H1 (cell line): Measurements from ENCODE around the gene LRP5. TPM values are rescaled to one million over a fixed set of nuclear protein-coding genes. Genes with fewer than 3 reads are reported as not detected.

ENCODE experiments used
- CTCF ChIA-PET: fragments of 300-600 bp; sonication (Branson Sonifier 250); formaldehyde crosslinking; loops from one replicate; lab custom pipeline; 2021; ENCODE audit not compliant: partially characterized antibody; lab: Charles Lee
- POLR2A ChIA-PET: fragments of 300-600 bp; sonication (Branson Sonifier 250); formaldehyde crosslinking; loops from one replicate; lab custom pipeline; 2021; ENCODE audit warnings: inconsistent platforms; ENCODE audit not compliant: partially characterized antibody; lab: Charles Lee
- DNase-seq, 2 experiments: peaks; one replicate each; pipeline versions ENCODE4 v3.0.0 to v3.0.0-alpha.2; 2010 to 2022; ENCODE audit warnings: low spot score in 2 of 2, low read depth in 1 of 2, mixed read lengths in 1 of 2
- FAIRE-seq: peaks from 2 replicates; lab custom pipeline; 2011; peaks lifted over from hg19 to GRCh38; lab: Jason Lieb, UNC
- H2AFZ ChIP-seq: 2 replicates; pipeline ENCODE4 v1.8.1; 2012; ENCODE audit warnings: low read length, inconsistent platforms
- H2AK5ac ChIP-seq: 2 replicates; pipeline ENCODE4 v1.6.1; 2013; ENCODE audit warnings: low read depth, low read length
- H2BK120ac ChIP-seq: replicated peaks from 2 replicates; pipeline ENCODE3; 2013; ENCODE audit warnings: low read depth, low read length, inconsistent platforms
- H2BK12ac ChIP-seq: 2 replicates; pipeline ENCODE4 v1.6.1; 2013; ENCODE audit warnings: low read depth, low read length
- H2BK15ac ChIP-seq: 2 replicates; pipeline ENCODE4 v1.6.1; 2013; ENCODE audit warnings: low read length
- H2BK20ac ChIP-seq: 2 replicates; pipeline ENCODE4 v1.6.1; 2013; ENCODE audit warnings: low read length
- H2BK5ac ChIP-seq: 2 replicates; pipeline ENCODE4 v1.6.1; 2013; ENCODE audit warnings: low read depth, low read length
- H3K14ac ChIP-seq: 2 replicates; pipeline ENCODE4 v1.6.1; 2013; ENCODE audit warnings: inconsistent platforms; ENCODE audit not compliant: insufficient read length
- H3K18ac ChIP-seq: 2 replicates; pipeline ENCODE4 v1.6.1; 2013; ENCODE audit warnings: low read length; ENCODE audit errors: extremely low read depth
- H3K23ac ChIP-seq: 2 replicates; pipeline ENCODE4 v1.6.1; 2013; ENCODE audit warnings: inconsistent platforms; ENCODE audit not compliant: insufficient read length
- H3K23me2 ChIP-seq: 2 replicates; pipeline ENCODE4 v1.6.1; 2013; ENCODE audit warnings: low read depth, low read length
- H3K27ac ChIP-seq: 2 replicates; pipeline ENCODE4 v1.6.1; 2011; ENCODE audit warnings: low read depth, low read length, inconsistent platforms
- H3K27me3 ChIP-seq, 4 experiments: replicated peaks in 1 of 4; 1 replicate in 1 of 4; 2 replicates in 3 of 4; pipeline versions ENCODE4 v1.6.1 to v1.8.1; 2011 to 2013; ENCODE audit warnings: low read length in 3 of 4, mild to moderate bottlenecking in 3 of 4, inconsistent platforms in 2 of 4, mixed read lengths in 2 of 4, moderate library complexity in 1 of 4; ENCODE audit not compliant: control insufficient read depth in 3 of 4, insufficient read depth in 3 of 4; ENCODE audit errors: extremely low read depth in 1 of 4
- H3K36me3 ChIP-seq, 4 experiments: 2 replicates each; pipeline versions ENCODE4 v1.6.1 to v1.8.1; 2011 to 2013; ENCODE audit warnings: mild to moderate bottlenecking in 4 of 4, low read length in 3 of 4, moderate library complexity in 2 of 4, control low read depth in 1 of 4, inconsistent platforms in 1 of 4; ENCODE audit not compliant: insufficient read depth in 4 of 4, control insufficient read depth in 2 of 4
- H3K4ac ChIP-seq: replicated peaks from 2 replicates; pipeline ENCODE3; 2013; ENCODE audit warnings: low read length, low read depth, mixed read lengths, inconsistent platforms; ENCODE audit not compliant: insufficient read length
- H3K4me1 ChIP-seq, 4 experiments: replicated peaks in 1 of 4; 1 replicate in 1 of 4; 2 replicates in 3 of 4; pipeline versions ENCODE4 v1.6.1 to v1.8.1; 2011 to 2013; ENCODE audit warnings: low read length in 3 of 4, inconsistent platforms in 2 of 4, mixed read lengths in 1 of 4; ENCODE audit not compliant: insufficient read depth in 4 of 4, control insufficient read depth in 3 of 4
- H3K4me2 ChIP-seq, 2 experiments: 2 replicates each; pipeline versions ENCODE4 v1.6.1 to v1.8.1; 2011 to 2013; ENCODE audit warnings: low read depth in 2 of 2, low read length in 2 of 2, control low read depth in 1 of 2, inconsistent platforms in 1 of 2, mild to moderate bottlenecking in 1 of 2; ENCODE audit not compliant: insufficient read depth in 1 of 2
- H3K4me3 ChIP-seq, 4 experiments: fragments of 200-600, 300-600 bp in 1 of 4; sonication (generic), shearing (Covaris generic), sonication (Bioruptor Twin) in 1 of 4; 2 replicates each; pipeline versions ENCODE4 v1.5.1 to v1.8.1; 2011 to 2016; ENCODE audit warnings: low read length in 4 of 4, low read depth in 3 of 4, control low read depth in 2 of 4, inconsistent platforms in 2 of 4, mild to moderate bottlenecking in 2 of 4, mixed read lengths in 1 of 4, moderate library complexity in 1 of 4; ENCODE audit not compliant: insufficient read depth in 2 of 4; ENCODE audit errors: extremely low read depth in 1 of 4
- H3K56ac ChIP-seq: replicated peaks from 2 replicates; pipeline ENCODE3; 2013; ENCODE audit warnings: low read depth, mild to moderate bottlenecking, mixed read lengths, low read length, inconsistent platforms; ENCODE audit not compliant: insufficient read length
- H3K79me1 ChIP-seq: 2 replicates; pipeline ENCODE4 v1.6.1; 2013; ENCODE audit warnings: low read depth, low read length, control low read depth
- H3K79me2 ChIP-seq, 2 experiments: 2 replicates each; pipeline versions ENCODE4 v1.6.1 to v1.8.1; 2012 to 2013; ENCODE audit warnings: low read length in 2 of 2, mild to moderate bottlenecking in 2 of 2, inconsistent platforms in 1 of 2; ENCODE audit not compliant: insufficient read depth in 2 of 2, control insufficient read depth in 1 of 2
- H3K9ac ChIP-seq, 4 experiments: replicated peaks in 1 of 4; 1 replicate in 1 of 4; 2 replicates in 3 of 4; pipeline versions ENCODE4 v1.6.1 to v1.8.1; 2011 to 2013; ENCODE audit warnings: low read depth in 3 of 4, low read length in 3 of 4, control low read depth in 2 of 4, mild to moderate bottlenecking in 2 of 4, moderate library complexity in 2 of 4, inconsistent platforms in 1 of 4; ENCODE audit errors: extremely low read depth in 1 of 4
- H3K9me3 ChIP-seq, 2 experiments: 2 replicates each; pipeline versions ENCODE4 v1.6.1 to v1.8.1; 2012 to 2013; ENCODE audit warnings: mild to moderate bottlenecking in 2 of 2, moderate library complexity in 2 of 2, control low read depth in 1 of 2, inconsistent platforms in 1 of 2, low read depth in 1 of 2, low read length in 1 of 2, mixed read lengths in 1 of 2; ENCODE audit not compliant: insufficient read depth in 2 of 2
- H4K20me1 ChIP-seq, 2 experiments: replicated peaks in 1 of 2; 2 replicates each; pipeline versions ENCODE3 to v1.8.1; 2011 to 2013; ENCODE audit warnings: inconsistent platforms in 2 of 2, low read length in 2 of 2, mild to moderate bottlenecking in 1 of 2; ENCODE audit not compliant: insufficient read depth in 2 of 2, control insufficient read depth in 1 of 2
- H4K5ac ChIP-seq: 2 replicates; pipeline ENCODE4 v1.6.1; 2013; ENCODE audit warnings: low read length, low read depth, mixed read lengths, inconsistent platforms; ENCODE audit not compliant: insufficient read length
- H4K8ac ChIP-seq: 2 replicates; pipeline ENCODE4 v1.8.0; 2013; ENCODE audit warnings: mild to moderate bottlenecking, moderate library complexity, low read length, inconsistent platforms; ENCODE audit not compliant: insufficient read depth; ENCODE audit errors: extremely low read depth
- H4K91ac ChIP-seq: replicated peaks from 2 replicates; pipeline ENCODE3; 2013; ENCODE audit warnings: low read length, mixed read lengths, inconsistent platforms; ENCODE audit not compliant: insufficient read length
- BRCA1 ChIP-seq: IDR thresholded peaks from 2 replicates; pipeline ENCODE4 v1.6.1; 2012; ENCODE audit warnings: low read depth, low read length, improper control_type of control experiment
- EP300 ChIP-seq, 2 experiments: IDR thresholded peaks; 1 replicate in 1 of 2; 2 replicates in 1 of 2; pipeline ENCODE4 v1.6.1; 2011 to 2012; ENCODE audit warnings: low read depth in 2 of 2, low read length in 2 of 2, mild to moderate bottlenecking in 2 of 2, borderline replicate concordance in 1 of 2, inconsistent platforms in 1 of 2, moderate library complexity in 1 of 2
- JUN ChIP-seq: IDR thresholded peaks from 2 replicates; pipeline ENCODE4 v1.6.1; 2011; ENCODE audit warnings: low read depth, mild to moderate bottlenecking, improper control_type of control experiment, low read length
- JUND ChIP-seq: IDR thresholded peaks from 2 replicates; pipeline ENCODE4 v1.6.1; 2011; ENCODE audit warnings: mild to moderate bottlenecking, improper control_type of control experiment, low read length
- KDM1A ChIP-seq: fragments of 200-600, 300-600 bp; sonication (generic); IDR thresholded peaks from 2 replicates; pipeline ENCODE4 v1.7.1; 2016; ENCODE audit warnings: mild to moderate bottlenecking, low read length, borderline replicate concordance
- NRF1 ChIP-seq: IDR thresholded peaks from 2 replicates; pipeline ENCODE4 v1.6.1; 2011; ENCODE audit warnings: mild to moderate bottlenecking, low read depth, low read length, improper control_type of control experiment
- RFX5 ChIP-seq: IDR thresholded peaks from 2 replicates; pipeline ENCODE4 v1.6.1; 2011; ENCODE audit warnings: low read depth, low read length, improper control_type of control experiment, borderline replicate concordance
- SIN3A ChIP-seq, 2 experiments: IDR thresholded peaks in 1 of 2; conservative IDR thresholded peaks in 1 of 2; 2 replicates each; pipeline ENCODE4 v1.6.1; 2011 to 2012; ENCODE audit warnings: low read length in 2 of 2, improper control_type of control experiment in 1 of 2, low read depth in 1 of 2, mild to moderate bottlenecking in 1 of 2
- WGBS, 2 experiments: shearing (Covaris generic) in 1 of 2; methylation state at CpG; one replicate each; pipeline versions ENCODE4 v1.1.6 to v1.1.7; 2013 to 2015; ENCODE audit warnings: low lambda C conversion rate in 2 of 2, mixed read lengths in 2 of 2, inconsistent platforms in 1 of 2, low coverage in 1 of 2, missing lambda C conversion rate in 1 of 2; ENCODE audit not compliant: insufficient replicate concordance in 2 of 2, insufficient coverage in 1 of 2, insufficient read length in 1 of 2; ENCODE audit errors: extremely low coverage in 1 of 2, missing lambda C conversion rate in 1 of 2; 5-methylcytosine and 5-hydroxymethylcytosine counted together
- polyA plus RNA-seq, 7 experiments: library from polyadenylated mRNA; depleted of rRNA in 3 of 7; stranded (reverse) in 5 of 7; unstranded in 2 of 7; fragments of >200 nt in 5 of 7; fragments of 200-250 nt in 2 of 7; gene quantifications; 1 replicate in 5 of 7; 2 replicates in 1 of 7; 4 replicates in 1 of 7; pipeline versions ENCODE4 v1.2.1 to v1.2.3, GENCODE V29; 2011 to 2013; ENCODE audit warnings: missing spikeins in 2 of 7, mixed read lengths in 2 of 7
- total RNA-seq: library from RNA; stranded (reverse); fragmentation: NEBNext Ultra II Directional; extraction: Animal tissue kit (Norgen Biotek cat#: 25700); gene quantifications from 2 replicates; pipeline ENCODE4 v1.2.1, GENCODE V29; 2021

The LRP5 gene
- total and polyA plus RNA-seq, 2 of the 8 experiments (the other 6 are each of a cell fraction or from before 2014, with no cell fraction given): 19.0 to 38.9 TPM

DNA sequence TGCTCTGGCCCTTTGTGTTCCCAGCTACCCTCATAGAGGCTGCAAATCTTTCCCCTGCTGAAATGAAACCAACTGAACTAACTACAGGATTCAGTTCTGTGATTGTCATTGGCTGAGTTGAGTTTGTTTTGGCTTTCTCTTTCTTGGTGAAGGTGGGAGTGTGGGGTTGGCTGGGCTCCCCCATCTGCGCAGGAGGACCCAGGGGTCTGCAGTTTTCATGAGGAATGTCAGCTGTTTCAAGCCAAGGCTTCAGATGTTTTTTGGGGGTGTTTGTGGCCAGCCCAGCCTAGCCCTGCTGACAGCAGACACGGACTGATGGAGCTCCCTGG, 34.0 kb downstream of the LRP5 start:
- Histone ChIP-seq H3K56ac (no peak overlapping the region), H3K23me2 (no peaks in the 10 kb centered on the region), H2BK15ac (no peak overlapping the region), H3K4me2 (no peak overlapping the region), H2AK5ac (0 out of 2 replicates have a peak overlapping the region, but pooled peaks have one; percentile 16), H3K79me1 (peaks cover 8% of the 10 kb centered on the region), H3K27ac (0 out of 2 replicates have a peak overlapping the region, but pooled peaks have one; percentile 10), H3K14ac (no peak overlapping the region), H4K5ac (no peak overlapping the region), H3K4me1 (peaks cover 8 to 27% (median 21%) of the 10 kb centered on the region in 4 experiments), H4K91ac (peak overlapping the region; percentile 19), H3K4ac (peak overlapping the region; percentile 25), H4K20me1 (peaks cover 0 to 6% of the 10 kb centered on the region in 2 experiments), H3K4me3 (no peak overlapping the region), H2AFZ (no peak overlapping the region), H4K8ac (peak overlapping the region; percentile 60; the same call in 1 of the 2 replicates), H3K9me3 (no peaks in the 10 kb centered on the region; a peak in 1 of 4 replicates), H2BK12ac (no peak overlapping the region), H3K18ac (no peak overlapping the region), H2BK20ac (no peak overlapping the region), H3K79me2 (peaks cover 0 to 35% of the 10 kb centered on the region in 2 experiments; a peak in 3 of 4 replicates), H3K23ac (no peak overlapping the region), H3K9ac (no peak overlapping the region), H3K36me3 (0 out of 8 replicates have a peak, but pooled peaks cover 0 to 4% (median 0%) of the 10 kb centered on the region in 4 experiments), H2BK5ac (peak overlapping the region; percentile 58; the same call in 1 of the 2 replicates), H2BK120ac (no peak overlapping the region), H3K27me3 (no peaks in the 10 kb centered on the region)
- ChIA-PET POLR2A (interaction anchor here (1.6 kb wide), 1 partner anchor 21 kb away, joined by 3 read pairs; no protein-coding TSS in a partner anchor), CTCF (interaction anchor here (0.6 to 2.3 kb wide), 3 partner anchors 9 to 21 kb away, joined by 3 to 7 read pairs (median 3); no protein-coding TSS in a partner anchor)
- WGBS, 2 experiments: 100% methylated on average over 2 of the region's 2 CpGs; no CpG with 5 or more reads in 1 of the 2 experiments
- FAIRE-seq (no peak), DNase-seq (no peak)
- TF ChIP-seq EP300 (IDR thresholded peaks at IDR 0.05; ENCODE audit: borderline replicate concordance in 1 of 2, low read depth in 2 of 2, low read length in 2 of 2) (no peak), JUND (no peak), NRF1 (no peak), KDM1A (no peak), SIN3A (conservative IDR thresholded peaks at IDR 0.05 in 1 of 2, IDR thresholded peaks at IDR 0.05 in 1 of 2; ENCODE audit: low read depth in 1 of 2, low read length in 2 of 2) (no peak), JUN (no peak), RFX5 (no peak), BRCA1 (no peak)
